ENCODE measurements around the gene GPATCH1.

- TF ChIP-seq CTCF (IDR thresholded peaks at IDR 0.05): no peak
- TF ChIP-seq POLR2A (IDR thresholded peaks at IDR 0.05): no peak
These were observed 8.0 kb downstream of the GPATCH1 start for GRCh38 chr19:33089010-33089409.

Measured in uterus (tissue), 2 donors.